NCI-H1930 (cell line): ENCODE data around the gene LAG3.

Source experiments
- DNase-seq, 2 experiments: peaks; one replicate each; lab custom pipeline; 2025; lab: John Stamatoyannopoulos, UW

The LAG3 gene

GRCh38 chr12:6753772-6754356 is 18.5 kb upstream of the LAG3 start:
- no peak for DNase-seq

DNA sequence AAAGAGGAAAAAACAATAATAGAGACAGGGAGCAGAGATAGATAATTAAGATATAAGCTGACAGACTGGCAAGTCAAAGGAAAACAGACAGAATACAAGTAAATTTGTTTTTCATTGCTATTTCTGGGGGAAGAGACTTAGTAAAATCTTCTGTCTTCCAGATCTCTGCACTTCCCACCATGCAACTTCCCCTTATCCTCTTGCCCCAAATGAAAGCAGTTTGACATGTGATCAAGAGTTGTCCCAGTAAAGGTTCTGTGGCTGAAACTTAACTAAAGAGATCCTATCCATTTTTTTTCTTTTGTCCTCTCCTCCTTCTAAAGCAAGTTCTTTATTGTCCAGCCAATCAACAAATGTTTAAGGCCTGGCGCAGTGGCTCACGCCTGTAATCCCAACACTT is 17.9 kb upstream of the LAG3 start:
- no peak for DNase-seq

- no peak for DNase-seq
Observed at GRCh38 chr12:6757028-6757690, 15.2 kb upstream of the LAG3 start.

DNA sequence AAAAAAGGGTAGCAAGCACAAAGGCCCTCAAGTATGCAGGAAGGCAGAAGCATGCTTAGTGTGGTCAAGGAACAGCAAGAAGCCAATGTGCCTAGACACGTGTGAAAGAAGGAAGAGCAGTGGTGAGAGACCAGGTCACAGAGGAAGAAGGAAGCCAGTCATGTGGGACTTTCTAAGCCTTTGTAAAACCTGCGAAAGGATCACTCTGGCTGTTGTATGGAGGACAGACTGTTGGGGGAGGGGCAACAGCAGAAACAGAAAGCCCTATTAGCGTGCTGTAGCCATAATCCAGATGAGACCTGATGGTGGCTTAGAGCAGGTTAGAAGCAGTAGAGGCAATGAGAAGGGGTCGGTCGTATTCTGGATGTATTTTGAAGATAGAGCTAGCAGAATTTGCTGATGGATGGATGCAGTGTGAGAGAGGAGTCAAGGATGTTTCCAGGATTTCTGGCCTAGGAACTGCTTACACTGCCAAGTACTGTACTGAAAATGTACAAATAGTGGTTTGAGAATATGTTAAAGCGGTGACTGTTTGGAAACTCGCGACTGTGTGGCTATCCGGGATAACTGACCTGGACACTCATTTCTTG is 13.7 kb upstream of the LAG3 start:
- DNase-seq, result no peak

DNA sequence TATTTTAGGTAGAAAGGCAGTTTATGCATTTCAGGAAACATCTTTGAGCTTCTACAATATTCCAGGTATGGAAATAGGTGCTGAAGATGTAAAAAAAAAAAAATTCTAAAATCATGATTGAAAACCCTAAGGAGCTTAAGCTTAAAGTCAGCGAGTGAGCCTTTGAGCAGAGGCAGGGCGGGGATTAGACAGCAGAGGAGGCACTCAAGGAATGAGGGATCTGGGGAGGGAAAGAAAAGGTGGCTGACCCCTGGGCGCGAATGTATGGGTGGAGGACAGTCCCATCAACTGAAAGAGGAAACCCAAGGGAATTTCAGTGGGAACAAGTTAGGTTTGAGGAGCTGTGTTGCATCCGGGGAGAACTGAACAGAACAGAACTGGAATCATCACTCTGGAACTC is 12.6 kb upstream of the LAG3 start:
- no peak for DNase-seq

- DNase-seq, result no peak
Observed at GRCh38 chr12:6763380-6763779, 8.9 kb upstream of the LAG3 start.

DNA sequence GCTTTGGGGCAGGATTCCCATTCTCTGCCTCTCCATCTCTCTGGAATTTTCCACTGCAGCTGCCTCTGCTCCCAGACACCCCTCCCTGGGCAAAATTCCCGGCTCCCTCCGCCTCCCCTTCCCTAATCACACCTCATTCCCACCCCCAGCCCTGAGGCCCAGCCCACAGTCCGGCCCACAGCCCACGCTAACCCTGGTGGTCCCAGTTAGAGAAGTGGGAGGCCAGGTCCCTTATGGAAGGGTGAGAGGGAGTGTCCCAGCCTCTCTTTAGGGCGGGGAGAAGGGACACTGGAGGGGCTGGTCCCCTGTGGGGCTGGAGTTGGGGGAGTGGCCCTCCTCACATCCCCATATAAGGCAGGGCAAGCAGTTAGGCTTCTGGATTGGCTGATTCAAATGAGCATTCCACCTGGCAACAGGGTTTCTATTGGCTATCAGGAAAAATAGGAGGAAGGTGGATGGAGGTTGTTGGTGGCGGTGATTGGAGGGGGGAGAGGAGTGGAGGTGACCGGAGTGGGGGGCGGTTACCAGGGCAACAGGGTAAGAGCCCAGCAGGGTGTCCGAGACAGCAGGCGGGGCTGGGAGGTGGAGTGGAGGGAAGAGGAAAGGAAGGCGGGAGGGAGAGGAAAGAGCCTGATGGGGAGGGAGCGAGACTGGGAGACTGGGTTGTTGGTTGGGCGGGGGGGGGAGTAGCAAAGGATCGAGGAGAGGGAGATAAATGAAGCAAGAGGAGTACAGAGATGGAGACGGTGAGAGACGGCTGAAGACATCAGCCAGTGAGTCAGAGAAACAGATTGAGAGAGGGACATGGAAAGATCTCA is 8.1 kb upstream of the LAG3 start:
- peak; percentile 98 to 99 for DNase-seq

- no peak for DNase-seq
Observed at GRCh38 chr12:6765048-6765633, 7.2 kb upstream of the LAG3 start.

GRCh38 chr12:6765634-6766581 is 6.4 kb upstream of the LAG3 start, which contains the start of gene PTMS:
Gene PTMS, plus strand, starts transcription at chr12:6766363. Its CDS starts 343 bp downstream, at chr12:6766706.
- peak; percentile 80 to 81 for DNase-seq

GRCh38 chr12:6766651-6767349 is 5.5 kb upstream of the LAG3 start:
- peak; percentile 57 to 78 for DNase-seq

DNA sequence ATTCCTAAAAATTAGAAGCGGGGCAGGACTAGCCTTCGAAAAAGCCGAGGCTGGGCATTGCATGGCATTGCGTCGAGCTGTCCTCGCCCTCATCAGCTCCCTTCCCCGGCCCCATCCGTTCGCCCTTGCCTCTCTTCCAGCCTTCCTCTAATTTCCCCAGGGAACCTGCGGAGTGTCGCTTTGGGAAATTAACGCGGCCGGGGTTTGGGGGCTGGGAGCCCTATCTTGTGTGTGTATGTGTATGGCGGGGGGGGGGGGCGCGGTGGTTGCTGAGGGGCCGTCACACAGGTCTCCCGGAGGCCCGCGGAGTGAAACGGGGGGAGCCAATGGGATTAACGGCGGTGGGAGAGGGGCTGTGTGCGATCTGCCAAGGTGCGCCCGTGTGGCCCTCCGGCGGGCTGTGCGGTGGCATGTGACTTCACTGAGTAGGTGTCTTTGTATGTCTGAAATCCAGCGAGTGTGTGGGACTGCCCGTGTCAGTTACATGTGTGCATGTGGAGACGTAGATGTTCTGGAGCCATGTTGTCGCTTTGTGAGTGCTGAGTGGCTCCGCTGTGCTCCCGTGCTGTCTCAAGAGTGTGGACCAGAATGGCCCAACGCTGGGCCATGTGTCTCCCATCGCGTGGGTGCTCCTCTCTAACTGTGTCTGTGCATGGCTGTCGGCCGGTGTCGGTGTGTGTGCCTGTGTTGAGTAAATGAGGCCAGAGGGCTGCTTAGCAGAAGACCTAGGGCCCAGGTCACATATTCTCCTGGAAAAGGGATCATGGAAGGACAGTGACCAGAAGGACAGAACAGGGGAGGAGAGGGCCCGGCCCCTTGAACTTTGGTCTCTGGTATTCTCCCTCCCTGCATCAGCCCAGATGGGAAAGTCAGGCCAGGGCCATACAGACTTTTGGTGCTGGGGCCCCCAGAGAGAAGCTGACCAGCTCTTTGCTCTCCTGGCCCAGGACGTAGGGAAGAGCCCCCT is 4.7 kb upstream of the LAG3 start:
- DNase-seq, result no peak

- no peak for DNase-seq
Observed at GRCh38 chr12:6768437-6768914, 3.8 kb upstream of the LAG3 start.

DNA sequence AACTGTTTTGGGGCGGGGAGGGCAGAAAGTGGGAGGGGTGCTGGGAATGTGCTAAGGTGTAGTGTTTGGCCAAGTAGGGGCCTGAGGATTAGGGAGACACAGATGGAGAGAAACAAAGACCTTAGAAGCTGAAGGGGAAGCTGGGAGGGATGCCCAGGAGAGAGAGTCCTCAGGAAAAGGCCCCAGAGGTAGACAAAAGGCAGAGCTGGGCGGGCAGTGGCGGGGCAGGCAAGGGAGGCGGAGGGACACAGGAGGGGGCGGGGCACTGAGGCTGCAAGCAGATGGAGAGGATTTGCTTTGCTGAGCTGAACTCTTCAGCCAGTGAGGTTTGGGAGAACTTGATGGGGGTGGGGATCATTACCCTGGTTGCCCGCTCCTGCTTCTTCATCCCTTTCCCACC is 3.3 kb upstream of the LAG3 start:
- DNase-seq, result no peak

DNA sequence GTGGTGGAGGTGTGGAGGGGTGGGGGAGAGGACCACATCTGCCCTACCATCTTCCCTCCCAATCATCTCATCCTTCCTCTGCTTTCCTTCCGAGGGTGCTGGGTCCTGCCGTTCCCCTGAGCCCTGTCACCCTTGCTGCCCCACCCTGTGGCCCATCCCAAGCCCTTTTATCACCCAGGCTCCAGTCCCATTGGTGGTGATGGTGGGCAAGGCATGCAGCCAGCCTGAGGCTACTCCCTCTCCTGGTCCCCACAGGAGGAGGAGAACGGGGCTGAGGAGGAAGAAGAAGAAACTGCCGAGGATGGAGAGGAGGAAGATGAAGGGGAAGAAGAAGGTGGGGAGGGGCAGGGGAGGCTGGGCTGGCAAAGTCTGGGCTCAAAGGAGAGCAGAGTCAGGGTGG is 2.7 kb upstream of the LAG3 start:
- no peak for DNase-seq

GRCh38 chr12:6770094-6770493 is 2.2 kb upstream of the LAG3 start:
- DNase-seq, result no peak

DNA sequence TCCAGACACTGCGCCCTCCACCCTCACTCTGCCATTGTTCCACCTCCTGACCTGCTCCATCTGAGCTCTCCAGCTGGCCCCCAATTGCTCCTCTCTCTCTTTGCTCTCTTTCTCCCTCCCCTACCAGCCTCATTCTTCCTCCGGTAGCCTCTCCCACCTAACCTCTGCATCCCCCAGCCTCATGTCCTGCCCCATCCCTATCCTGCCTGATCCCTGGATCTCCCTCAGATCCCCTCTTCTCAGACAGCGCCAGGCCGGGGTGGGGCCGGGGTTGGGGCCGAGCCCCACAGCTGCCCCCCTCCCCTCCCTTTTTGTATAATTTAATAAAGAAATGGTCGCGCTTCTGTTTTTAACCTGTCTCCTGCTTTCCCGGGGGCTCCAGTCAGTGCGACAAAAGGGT is 1.7 kb upstream of the LAG3 start:
- no peak for DNase-seq

DNA sequence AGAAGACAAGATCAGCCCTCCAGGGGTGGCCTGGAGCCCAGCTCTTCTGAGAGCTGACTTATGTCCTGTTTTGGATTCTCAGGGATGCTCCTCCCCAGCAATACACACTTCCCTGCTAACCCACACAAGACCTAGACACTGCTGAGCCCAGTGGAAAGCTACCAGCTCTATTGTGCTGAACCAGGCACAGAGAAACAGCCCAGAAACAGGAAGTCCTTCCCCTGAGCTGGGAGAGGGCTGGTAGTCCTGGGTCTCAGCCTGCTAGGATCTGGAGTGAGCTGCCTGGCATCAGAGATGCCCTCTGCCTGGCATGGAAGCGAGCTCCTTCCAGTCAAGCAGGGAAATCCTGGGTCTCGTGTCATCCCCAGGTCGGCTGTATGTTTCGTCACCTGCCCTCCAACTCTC is 1.2 kb upstream of the LAG3 start:
- no peak for DNase-seq

DNA sequence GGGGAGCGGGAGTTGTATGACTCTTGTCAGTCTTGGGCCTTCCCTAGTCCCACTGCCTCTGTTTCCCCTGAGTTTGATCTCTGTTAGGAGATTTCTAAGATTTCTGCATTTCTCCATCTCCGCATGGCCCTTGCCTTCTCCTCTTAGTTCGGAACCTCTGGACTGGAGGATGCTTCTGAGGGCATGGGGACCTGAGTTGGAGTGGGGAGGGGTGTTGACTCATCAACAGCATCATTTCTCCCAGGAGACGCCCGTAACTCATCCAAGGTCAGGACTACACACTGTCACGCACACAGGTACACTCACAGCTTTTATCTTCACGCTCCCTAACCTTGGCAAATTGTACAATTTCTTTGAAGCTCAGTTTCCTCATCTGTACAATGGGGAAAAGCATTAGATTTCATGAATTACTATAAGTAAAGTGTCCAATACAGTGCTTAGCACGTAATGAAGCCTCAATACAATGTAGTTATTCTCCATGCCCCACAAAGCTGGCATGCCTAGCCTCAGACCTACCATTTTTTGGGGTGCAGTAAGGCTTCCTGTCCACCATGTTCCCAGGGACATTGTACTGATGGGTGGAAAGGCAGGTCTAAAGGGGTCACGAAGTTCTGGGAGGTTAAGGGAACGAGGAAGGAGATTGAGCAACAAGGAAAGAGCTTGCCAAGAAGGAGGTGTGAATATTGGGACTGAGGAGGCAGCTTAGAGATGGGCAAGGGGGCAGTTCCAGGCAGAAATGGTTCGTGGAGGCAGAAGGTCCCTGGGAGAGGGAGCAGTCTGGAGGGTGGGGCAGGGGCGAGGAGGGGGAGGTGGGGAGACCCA is 600 bp upstream of the LAG3 start:
- DNase-seq, result no peak
